Esophagus squamous epithelium (tissue), 5 donors: Measurements from ENCODE around the gene ZNF549. TPM values are rescaled to one million over a fixed set of nuclear protein-coding genes. Genes with fewer than 3 reads are reported as not detected.

Experiments
- DNase-seq: peaks from one replicate; lab custom pipeline; 2025; lab: John Stamatoyannopoulos, UW
- H3K27ac ChIP-seq, 4 donors: fragments of 200-600 bp; sonication (generic); one replicate each; pipeline ENCODE4 v1.5.1; 2016 to 2019; ENCODE audit warnings: mild to moderate bottlenecking in 1 of 4
- H3K27me3 ChIP-seq, 4 donors: fragments of 200-600 bp; sonication (generic); 1 replicate in 3 of 4; 2 replicates in 1 of 4; pipeline versions ENCODE4 v1.5.1 to v1.6.0; 2017 to 2021; ENCODE audit warnings: antibody characterized with exemption in 1 of 4
- H3K36me3 ChIP-seq, 3 donors: fragments of 200-600 bp; sonication (generic); one replicate each; pipeline ENCODE4 v1.5.1; 2016 to 2019
- H3K4me1 ChIP-seq, 3 donors: fragments of 200-600 bp; sonication (generic); one replicate each; pipeline ENCODE4 v1.5.1; 2017 to 2019
- H3K4me3 ChIP-seq, 4 donors: fragments of 200-600 bp; sonication (generic); 1 replicate in 3 of 4; 2 replicates in 1 of 4; pipeline ENCODE4 v1.5.1; 2016 to 2019; ENCODE audit warnings: mild to moderate bottlenecking in 2 of 4, moderate library complexity in 1 of 4
- H3K9me3 ChIP-seq, 3 donors: fragments of 200-600 bp; sonication (generic); one replicate each; pipeline ENCODE4 v1.5.1; 2016 to 2019
- CTCF ChIP-seq, 6 experiments: fragments of 450-650 bp in 4 of 6; fragments of 200-600 bp in 2 of 6; sonication (generic) in 2 of 6; IDR thresholded peaks; one replicate each; pipeline ENCODE4 v1.5.1; 2016 to 2019; ENCODE audit warnings: antibody characterized with exemption in 6 of 6, mild to moderate bottlenecking in 4 of 6, moderate library complexity in 4 of 6
- POLR2A ChIP-seq, 4 donors: fragments of 450-650 bp; IDR thresholded peaks; one replicate each; pipeline ENCODE4 v1.6.1; 2017; ENCODE audit warnings: antibody characterized with exemption in 4 of 4, mild to moderate bottlenecking in 4 of 4, moderate library complexity in 3 of 4
- WGBS, 2 donors: methylation state at CpG; one replicate each; pipeline ENCODE4 v1.1.5; 2018; 5-methylcytosine and 5-hydroxymethylcytosine counted together
- intact Hi-C: fragments of 100-400 bp; cut with DNase I; formaldehyde crosslinking; loops from one replicate; pipeline ENCODE4 v1.15.0; 2022
- total RNA-seq, 4 donors: library from RNA; depleted of rRNA; stranded (reverse); fragments of >200 nt; gene quantifications; one replicate each; pipeline ENCODE4 v1.1.0, GENCODE V29; 2016
- donor health status: DM: yes; HTN: yes; CAD: no.

Gene ZNF549
- total RNA-seq, 4 donors from 2014 or later, result 1.3 to 4.8 (median 2.3) TPM

- no peaks in the 10 kb centered on the region for H3K4me1 ChIP-seq
- TF ChIP-seq CTCF (IDR thresholded peaks at IDR 0.05), result no peak
- no peak for TF ChIP-seq POLR2A (IDR thresholded peaks at IDR 0.05)
- intact Hi-C loops, result no loop called here
- peaks cover 0 to 14% (median 0%) of the 10 kb centered on the region in 3 donors for H3K36me3 ChIP-seq
- no peak overlapping the region for H3K4me3 ChIP-seq
- no peak overlapping the region for H3K27ac ChIP-seq
- no peak for DNase-seq
- no peaks in the 10 kb centered on the region for H3K27me3 ChIP-seq
- peaks cover 10 to 95% (median 79%) of the 10 kb centered on the region in 3 donors for H3K9me3 ChIP-seq
- WGBS, 2 donors, result 55% methylated on average over 7 of the region's 7 CpGs
These were observed 39.5 kb downstream of the ZNF549 start for GRCh38 chr19:57566396-57567265.

- Histone ChIP-seq H3K27me3 (no peaks in the 10 kb centered on the region), H3K36me3 (peaks cover 25 to 55% (median 32%) of the 10 kb centered on the region in 3 donors), H3K9me3 (peaks cover 10 to 100% (median 87%) of the 10 kb centered on the region in 3 donors), H3K4me1 (no peaks in the 10 kb centered on the region), H3K27ac (no peak overlapping the region), H3K4me3 (no peak overlapping the region)
- DNase-seq, result no peak
- no peak for TF ChIP-seq CTCF (IDR thresholded peaks at IDR 0.05)
- intact Hi-C loops, result no loop called here
These were observed 43.6 kb downstream of the ZNF549 start for GRCh38 chr19:57570707-57571106.

DNA sequence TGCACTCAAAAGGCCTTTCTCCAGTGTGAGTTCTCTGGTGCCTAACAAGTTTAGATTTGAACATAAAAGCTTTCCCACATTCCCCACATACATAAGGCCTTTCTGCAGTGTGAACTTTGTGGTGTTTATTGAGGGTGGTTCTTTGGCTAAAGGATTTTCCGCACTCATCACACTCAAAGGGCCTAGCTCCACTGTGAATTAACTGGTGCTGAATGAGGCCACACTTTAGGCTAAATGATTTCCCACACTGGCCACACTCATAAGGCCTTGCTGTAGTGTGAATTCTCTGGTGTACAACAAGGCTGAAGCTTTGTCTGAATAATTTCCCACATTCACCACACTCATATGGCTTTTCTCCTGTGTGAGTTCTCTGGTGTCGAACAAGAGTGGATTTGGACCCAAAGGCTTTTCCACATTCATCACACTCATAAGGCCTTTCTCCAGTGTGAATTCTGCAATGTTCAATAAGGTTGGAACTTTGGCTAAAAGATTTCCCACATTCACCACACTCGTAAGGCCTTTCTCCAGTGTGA is 45.3 kb downstream of the ZNF549 start:
- Histone ChIP-seq H3K4me3 (peak overlapping the region in 1 of 4 donors; percentile 23), H3K36me3 (peaks cover 32 to 72% (median 35%) of the 10 kb centered on the region in 3 donors), H3K27ac (no peak overlapping the region), H3K27me3 (no peaks in the 10 kb centered on the region), H3K4me1 (peaks cover 0 to 3% (median 0%) of the 10 kb centered on the region in 3 donors), H3K9me3 (peaks cover 4 to 100% (median 86%) of the 10 kb centered on the region in 3 donors)
- no peak for TF ChIP-seq POLR2A (IDR thresholded peaks at IDR 0.05)
- no peak for TF ChIP-seq CTCF (IDR thresholded peaks at IDR 0.05)
- no peak for DNase-seq
- intact Hi-C loops, result no loop called here
- 91 to 96% methylated on average over 3 of the region's 3 CpGs for WGBS, 2 donors

DNA sequence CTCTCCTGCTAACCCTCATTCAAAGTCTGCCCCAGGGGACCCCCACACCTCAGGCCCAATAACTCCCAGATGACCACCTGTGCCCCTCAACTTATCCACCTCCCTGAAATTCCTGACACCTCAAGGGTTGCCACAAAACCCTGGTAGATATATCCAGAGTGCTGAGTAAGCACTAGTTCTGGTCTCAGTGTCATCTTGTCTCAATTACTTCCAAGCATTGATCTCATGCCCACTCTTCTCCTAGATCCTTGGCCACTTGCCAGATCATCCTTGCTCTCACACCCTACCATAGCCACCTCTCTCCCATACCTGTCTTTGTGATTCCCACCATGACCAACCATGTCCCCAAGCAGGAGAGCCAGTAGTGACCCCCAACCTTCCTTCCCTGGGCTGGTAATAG is 49.5 kb downstream of the ZNF549 start:
- no peak for DNase-seq
- Histone ChIP-seq H3K4me1 (peaks cover 6 to 17% (median 13%) of the 10 kb centered on the region in 3 donors), H3K27me3 (no peaks in the 10 kb centered on the region), H3K27ac (no peak overlapping the region), H3K4me3 (no peak overlapping the region), H3K9me3 (peaks cover 0 to 66% (median 57%) of the 10 kb centered on the region in 3 donors), H3K36me3 (peaks cover 32 to 57% (median 35%) of the 10 kb centered on the region in 3 donors)
- intact Hi-C loops, result no loop called here
- TF ChIP-seq CTCF (IDR thresholded peaks at IDR 0.05) (no peak), POLR2A (IDR thresholded peaks at IDR 0.05) (no peak)
